ENCODE results near the gene NANOG.
A peak's percentile ranks its signal among the peaks of the same experiment; 100 is the strongest.
"Not testable (repeated sequence)": the region's sequence is repeated elsewhere in the genome, so short reads cannot be mapped to it uniquely, and the experiment has no call there.

NANOG gene

GRCh38 chr12:7839226-7839625 lies 50.0 kb downstream of the NANOG start:
- H3K4me3 ChIP-seq (ENCODE audit: low read depth, low read length); H3K9ac ChIP-seq (ENCODE audit: low read length); H3K9me3 ChIP-seq (ENCODE audit: control insufficient read depth, insufficient read depth, low read depth, low read length); H3K4me1 ChIP-seq (ENCODE audit: control insufficient read depth, insufficient read depth, low read length); H3K36me3 ChIP-seq (ENCODE audit: control insufficient read depth, insufficient read depth, low read length); H3K27ac ChIP-seq (ENCODE audit: low read depth, low read length); H3K27me3 ChIP-seq (ENCODE audit: control insufficient read depth, insufficient read depth, low read length): not testable (repeated sequence)

DNA sequence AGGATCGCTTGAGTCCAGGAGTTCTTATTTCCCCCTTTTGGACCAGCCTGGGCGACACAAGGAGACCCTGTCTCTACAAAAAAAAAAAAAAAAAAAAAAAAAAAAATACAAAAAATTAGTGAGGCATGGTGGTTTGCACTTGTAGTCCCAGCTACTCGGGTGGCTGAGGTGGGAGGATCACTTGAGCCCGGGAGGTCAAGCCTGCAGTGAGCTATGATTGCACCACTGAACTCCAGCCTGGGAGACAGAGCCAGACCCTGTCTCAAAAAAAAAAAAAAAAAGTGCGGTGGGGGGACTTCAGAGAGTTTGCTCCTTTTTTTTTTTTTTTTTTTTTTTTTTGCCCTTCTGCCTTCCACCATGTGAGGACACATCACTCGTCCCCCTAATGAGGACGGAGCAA lies 50.6 kb downstream of the NANOG start:
- not testable (repeated sequence) for H3K36me3 ChIP-seq (ENCODE audit: control insufficient read depth, insufficient read depth, low read length); H3K9me3 ChIP-seq (ENCODE audit: control insufficient read depth, insufficient read depth, low read depth, low read length); H3K4me3 ChIP-seq (ENCODE audit: low read depth, low read length); H3K27me3 ChIP-seq (ENCODE audit: control insufficient read depth, insufficient read depth, low read length); H3K27ac ChIP-seq (ENCODE audit: low read depth, low read length); H3K9ac ChIP-seq (ENCODE audit: low read length)
- H3K4me1 ChIP-seq (ENCODE audit: control insufficient read depth, insufficient read depth, low read length) = peaks cover 11% of the 10 kb centered on the region

- H3K9ac ChIP-seq (ENCODE audit: low read length); H3K4me3 ChIP-seq (ENCODE audit: low read depth, low read length); H3K36me3 ChIP-seq (ENCODE audit: control insufficient read depth, insufficient read depth, low read length); H3K27ac ChIP-seq (ENCODE audit: low read depth, low read length); H3K27me3 ChIP-seq (ENCODE audit: control insufficient read depth, insufficient read depth, low read length); H3K9me3 ChIP-seq (ENCODE audit: control insufficient read depth, insufficient read depth, low read depth, low read length): not testable (repeated sequence)
- peaks cover 22% of the 10 kb centered on the region for H3K4me1 ChIP-seq (ENCODE audit: control insufficient read depth, insufficient read depth, low read length)
These were observed 53.2 kb downstream of the NANOG start for GRCh38 chr12:7842444-7842843.

GRCh38 chr12:7843149-7843548 lies 53.9 kb downstream of the NANOG start:
- not testable (repeated sequence) for H3K9ac ChIP-seq (ENCODE audit: low read length); H3K27me3 ChIP-seq (ENCODE audit: control insufficient read depth, insufficient read depth, low read length); H3K36me3 ChIP-seq (ENCODE audit: control insufficient read depth, insufficient read depth, low read length); H3K4me3 ChIP-seq (ENCODE audit: low read depth, low read length); H3K9me3 ChIP-seq (ENCODE audit: control insufficient read depth, insufficient read depth, low read depth, low read length); H3K27ac ChIP-seq (ENCODE audit: low read depth, low read length)
- peaks cover 23% of the 10 kb centered on the region for H3K4me1 ChIP-seq (ENCODE audit: control insufficient read depth, insufficient read depth, low read length)

DNA sequence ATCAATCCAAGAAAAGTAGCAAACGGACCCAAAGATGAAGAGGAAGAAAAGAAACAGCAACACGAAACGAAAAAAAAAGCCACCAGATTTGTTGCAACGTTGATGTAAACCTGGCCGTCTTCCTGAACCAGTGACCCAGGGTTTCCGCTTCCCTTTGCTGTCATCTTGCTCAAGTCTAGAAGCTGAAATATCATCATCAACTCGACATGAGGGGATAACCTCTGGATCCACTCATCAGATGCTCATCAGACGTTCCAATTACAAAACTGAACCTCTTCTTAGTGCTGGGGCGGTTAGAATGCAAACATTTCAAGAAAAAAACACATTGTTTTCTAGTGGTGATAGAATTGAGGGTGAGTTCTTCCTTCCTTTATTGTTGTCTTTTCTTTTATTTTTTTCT lies 54.4 kb downstream of the NANOG start:
- Histone ChIP-seq H3K4me1 (ENCODE audit: control insufficient read depth, insufficient read depth, low read length) (peaks cover 25% of the 10 kb centered on the region), H3K9ac (ENCODE audit: low read length) (peak overlapping the region; percentile 43), H3K4me3 (ENCODE audit: low read depth, low read length) (peak overlapping the region; percentile 41; the same call in 1 of the 2 replicates), H3K27ac (ENCODE audit: low read depth, low read length) (peak overlapping the region; percentile 59; the same call in 1 of the 2 replicates)
- not testable (repeated sequence) for H3K27me3 ChIP-seq (ENCODE audit: control insufficient read depth, insufficient read depth, low read length); H3K9me3 ChIP-seq (ENCODE audit: control insufficient read depth, insufficient read depth, low read depth, low read length); H3K36me3 ChIP-seq (ENCODE audit: control insufficient read depth, insufficient read depth, low read length)

DNA sequence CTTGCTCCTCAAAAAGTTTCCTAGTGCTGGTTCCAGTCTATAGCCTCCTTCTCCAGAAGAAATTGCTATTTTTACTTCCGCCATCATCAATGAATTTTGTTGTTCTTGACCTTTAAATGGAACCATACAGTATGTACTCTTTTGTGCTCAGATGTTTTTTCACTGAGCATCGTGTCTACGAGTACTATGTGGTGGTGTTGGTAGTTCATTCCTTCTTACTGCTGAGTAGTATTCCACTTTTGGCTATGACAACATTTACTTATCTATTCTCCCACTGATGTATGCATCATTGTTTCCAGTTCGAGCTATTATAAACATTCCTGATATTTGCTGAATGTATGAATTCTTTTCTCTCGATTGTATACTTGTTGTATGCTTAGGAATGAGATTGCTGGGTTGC lies 54.9 kb downstream of the NANOG start:
- Histone ChIP-seq H3K9me3 (ENCODE audit: control insufficient read depth, insufficient read depth, low read depth, low read length) (peaks cover 2% of the 10 kb centered on the region; the same call in 1 of the 2 replicates), H3K27me3 (ENCODE audit: control insufficient read depth, insufficient read depth, low read length) (no peaks in the 10 kb centered on the region), H3K36me3 (ENCODE audit: control insufficient read depth, insufficient read depth, low read length) (no peaks in the 10 kb centered on the region), H3K27ac (ENCODE audit: low read depth, low read length) (peak overlapping the region; percentile 59; the same call in 1 of the 2 replicates), H3K4me3 (ENCODE audit: low read depth, low read length) (peak overlapping the region; percentile 41; the same call in 1 of the 2 replicates), H3K4me1 (ENCODE audit: control insufficient read depth, insufficient read depth, low read length) (peaks cover 25% of the 10 kb centered on the region), H3K9ac (ENCODE audit: low read length) (peak overlapping the region; percentile 43)

GRCh38 chr12:7847226-7848097 lies 58.3 kb downstream of the NANOG start:
- H3K36me3 ChIP-seq (ENCODE audit: control insufficient read depth, insufficient read depth, low read length); H3K27me3 ChIP-seq (ENCODE audit: control insufficient read depth, insufficient read depth, low read length); H3K4me3 ChIP-seq (ENCODE audit: low read depth, low read length); H3K9me3 ChIP-seq (ENCODE audit: control insufficient read depth, insufficient read depth, low read depth, low read length): not testable (repeated sequence)
- H3K4me1 ChIP-seq (ENCODE audit: control insufficient read depth, insufficient read depth, low read length) = peaks cover 35% of the 10 kb centered on the region
- peak overlapping the region; percentile 94 for H3K27ac ChIP-seq (ENCODE audit: low read depth, low read length)
- peak overlapping the region; percentile 61 for H3K9ac ChIP-seq (ENCODE audit: low read length)

GRCh38 chr12:7848098-7848422 lies 58.9 kb downstream of the NANOG start:
- not testable (repeated sequence) for H3K9ac ChIP-seq (ENCODE audit: low read length); H3K9me3 ChIP-seq (ENCODE audit: control insufficient read depth, insufficient read depth, low read depth, low read length); H3K27ac ChIP-seq (ENCODE audit: low read depth, low read length); H3K4me3 ChIP-seq (ENCODE audit: low read depth, low read length); H3K27me3 ChIP-seq (ENCODE audit: control insufficient read depth, insufficient read depth, low read length); H3K36me3 ChIP-seq (ENCODE audit: control insufficient read depth, insufficient read depth, low read length)
- H3K4me1 ChIP-seq (ENCODE audit: control insufficient read depth, insufficient read depth, low read length) = peaks cover 41% of the 10 kb centered on the region

Measured in HUES6 (cell line).